Measurements from ENCODE around the gene KIRREL3. TPM values are rescaled to one million over a fixed set of nuclear protein-coding genes. Genes with fewer than 3 reads are reported as not detected.

The KIRREL3 gene
- total RNA-seq, 1 donor from 2014 or later: 0.26 TPM

DNA sequence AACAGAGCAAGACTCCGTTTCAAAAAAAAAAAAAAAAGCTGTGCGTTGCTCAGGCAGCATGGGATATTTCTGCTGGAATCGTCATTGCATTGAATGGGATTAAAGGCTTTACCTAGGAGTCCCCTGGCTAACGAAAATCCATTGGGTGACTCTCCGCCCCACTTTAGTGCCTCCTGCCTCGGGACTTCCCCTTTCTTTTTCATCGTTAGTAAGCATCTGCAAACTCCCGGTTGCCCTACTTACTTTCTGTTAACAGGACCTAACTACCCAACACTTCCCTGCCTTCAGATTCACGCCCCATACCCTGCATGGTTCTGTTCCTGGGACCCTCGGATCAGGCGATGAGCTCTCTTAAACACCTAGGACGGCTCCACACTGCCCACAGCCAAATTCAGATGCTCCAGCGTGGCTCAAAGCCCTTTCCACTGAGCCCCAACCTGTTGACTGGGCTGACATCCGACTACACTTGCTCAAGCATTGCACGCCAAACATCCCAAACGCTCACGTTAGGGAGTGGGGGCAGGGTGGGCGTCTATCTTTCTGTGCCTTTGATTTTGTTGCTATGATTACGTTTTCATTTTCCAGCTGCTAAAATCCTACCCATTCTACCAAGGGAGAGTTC, 501.3 kb downstream of the KIRREL3 start:
- peaks cover 89% of the 10 kb centered on the region for H3K27me3 Mint-ChIP-seq
- H3K27ac Mint-ChIP-seq: no peak overlapping the region
- DNase-seq (ENCODE audit: low spot score, unreplicated experiment): no peak
- no peaks in the 10 kb centered on the region for H3K36me3 Mint-ChIP-seq (ENCODE audit: insufficient read depth)
- H3K4me3 Mint-ChIP-seq (ENCODE audit: low read depth): no peak overlapping the region
- peaks cover 2% of the 10 kb centered on the region for H3K9me3 Mint-ChIP-seq (ENCODE audit: low read depth)
- TF ChIP-seq, protein P1, sequence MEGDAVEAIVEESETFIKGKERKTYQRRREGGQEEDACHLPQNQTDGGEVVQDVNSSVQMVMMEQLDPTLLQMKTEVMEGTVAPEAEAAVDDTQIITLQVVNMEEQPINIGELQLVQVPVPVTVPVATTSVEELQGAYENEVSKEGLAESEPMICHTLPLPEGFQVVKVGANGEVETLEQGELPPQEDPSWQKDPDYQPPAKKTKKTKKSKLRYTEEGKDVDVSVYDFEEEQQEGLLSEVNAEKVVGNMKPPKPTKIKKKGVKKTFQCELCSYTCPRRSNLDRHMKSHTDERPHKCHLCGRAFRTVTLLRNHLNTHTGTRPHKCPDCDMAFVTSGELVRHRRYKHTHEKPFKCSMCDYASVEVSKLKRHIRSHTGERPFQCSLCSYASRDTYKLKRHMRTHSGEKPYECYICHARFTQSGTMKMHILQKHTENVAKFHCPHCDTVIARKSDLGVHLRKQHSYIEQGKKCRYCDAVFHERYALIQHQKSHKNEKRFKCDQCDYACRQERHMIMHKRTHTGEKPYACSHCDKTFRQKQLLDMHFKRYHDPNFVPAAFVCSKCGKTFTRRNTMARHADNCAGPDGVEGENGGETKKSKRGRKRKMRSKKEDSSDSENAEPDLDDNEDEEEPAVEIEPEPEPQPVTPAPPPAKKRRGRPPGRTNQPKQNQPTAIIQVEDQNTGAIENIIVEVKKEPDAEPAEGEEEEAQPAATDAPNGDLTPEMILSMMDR (IDR thresholded peaks at IDR 0.05; ENCODE audit: unreplicated experiment): no peak
- H3K4me1 Mint-ChIP-seq (ENCODE audit: low read depth): peaks cover 2% of the 10 kb centered on the region

- Mint-ChIP-seq H3K27me3 (peaks cover 80% of the 10 kb centered on the region), H3K36me3 (ENCODE audit: insufficient read depth) (no peaks in the 10 kb centered on the region), H3K9me3 (ENCODE audit: low read depth) (no peaks in the 10 kb centered on the region), H3K4me1 (ENCODE audit: low read depth) (peaks cover 2% of the 10 kb centered on the region), H3K4me3 (ENCODE audit: low read depth) (no peak overlapping the region), H3K27ac (no peak overlapping the region)
- DNase-seq (ENCODE audit: low spot score, unreplicated experiment): no peak
- TF ChIP-seq, protein P1 (IDR thresholded peaks at IDR 0.05; ENCODE audit: unreplicated experiment): no peak
Measured at GRCh38 chr11:126498281-126498680, 502.3 kb downstream of the KIRREL3 start.

DNA sequence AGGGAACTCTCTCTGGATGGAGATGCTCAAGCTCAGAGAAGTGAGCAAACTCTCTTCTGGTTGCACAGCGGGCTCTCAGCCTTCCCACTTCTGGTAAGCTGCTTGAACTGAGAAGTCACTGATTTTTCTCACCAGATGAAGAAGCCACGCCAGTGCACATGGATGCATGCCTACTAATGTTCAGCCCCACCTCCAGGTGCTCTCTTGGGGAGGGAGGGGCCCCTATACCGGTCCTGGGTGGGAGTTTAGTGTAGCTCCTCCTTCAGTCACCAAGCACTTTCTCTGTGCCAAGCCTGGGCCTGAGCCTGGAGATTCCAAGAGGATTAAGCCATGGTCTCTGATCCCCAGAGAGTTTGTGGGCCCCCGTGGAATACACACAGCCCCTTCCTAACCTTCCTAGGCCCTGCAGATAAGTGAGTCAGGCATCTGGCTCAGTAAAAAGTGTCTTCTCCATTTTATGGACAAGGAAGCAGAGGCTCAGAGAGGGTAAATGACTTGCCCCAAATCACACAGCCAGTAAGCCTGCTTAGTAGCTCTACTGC, 502.9 kb downstream of the KIRREL3 start:
- Mint-ChIP-seq H3K4me1 (ENCODE audit: low read depth) (no peaks in the 10 kb centered on the region), H3K27ac (no peak overlapping the region), H3K36me3 (ENCODE audit: insufficient read depth) (no peaks in the 10 kb centered on the region), H3K27me3 (peaks cover 76% of the 10 kb centered on the region), H3K9me3 (ENCODE audit: low read depth) (no peaks in the 10 kb centered on the region), H3K4me3 (ENCODE audit: low read depth) (no peak overlapping the region)
- TF ChIP-seq, protein P1 (IDR thresholded peaks at IDR 0.05; ENCODE audit: unreplicated experiment): no peak
- no peak for DNase-seq (ENCODE audit: low spot score, unreplicated experiment)

DNA sequence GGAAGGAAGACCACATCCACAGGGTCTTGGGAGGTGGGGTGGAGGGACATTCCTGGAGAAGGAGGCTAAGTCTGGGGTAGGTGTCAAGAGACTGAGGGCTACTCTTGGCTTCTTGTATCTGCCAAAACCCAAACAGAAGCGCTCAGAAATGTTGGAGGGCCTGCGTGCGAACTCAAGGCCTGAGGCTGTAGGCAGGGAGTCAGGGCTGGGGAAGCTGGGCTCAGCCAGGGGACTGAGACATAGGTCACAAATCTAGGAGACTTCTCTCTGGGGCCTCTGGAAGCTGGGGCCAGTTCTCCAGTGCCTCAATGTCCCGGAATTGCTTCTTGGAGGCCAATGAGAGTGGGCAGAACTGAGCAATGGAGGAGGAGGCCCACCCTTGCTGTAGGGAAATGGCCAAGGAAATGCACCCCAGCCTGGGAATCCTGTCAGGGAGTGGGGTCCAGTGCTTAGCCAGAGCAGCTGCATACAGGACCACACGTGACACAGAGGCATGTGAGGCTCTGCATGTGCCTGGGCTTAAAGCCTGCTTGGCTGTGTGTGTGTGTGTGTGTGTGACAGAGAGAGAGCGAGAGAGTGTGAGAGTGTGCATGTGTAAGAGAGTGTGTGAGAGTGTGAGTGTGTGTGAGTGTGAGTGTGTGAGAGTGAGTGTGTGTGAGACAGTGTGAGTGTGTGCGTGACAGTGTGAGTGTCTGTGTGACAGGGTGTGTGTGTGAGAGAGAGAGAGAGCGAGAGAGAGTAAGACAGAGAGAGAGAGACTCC, 503.8 kb downstream of the KIRREL3 start:
- DNase-seq (ENCODE audit: low spot score, unreplicated experiment): no peak
- no peaks in the 10 kb centered on the region for H3K9me3 Mint-ChIP-seq (ENCODE audit: low read depth)
- H3K4me1 Mint-ChIP-seq (ENCODE audit: low read depth): no peaks in the 10 kb centered on the region
- H3K4me3 Mint-ChIP-seq (ENCODE audit: low read depth): no peak overlapping the region
- TF ChIP-seq, protein P1 (IDR thresholded peaks at IDR 0.05; ENCODE audit: unreplicated experiment): no peak
- no peak overlapping the region for H3K27ac Mint-ChIP-seq
- H3K27me3 Mint-ChIP-seq: peaks cover 69% of the 10 kb centered on the region
- H3K36me3 Mint-ChIP-seq (ENCODE audit: insufficient read depth): no peaks in the 10 kb centered on the region

DNA sequence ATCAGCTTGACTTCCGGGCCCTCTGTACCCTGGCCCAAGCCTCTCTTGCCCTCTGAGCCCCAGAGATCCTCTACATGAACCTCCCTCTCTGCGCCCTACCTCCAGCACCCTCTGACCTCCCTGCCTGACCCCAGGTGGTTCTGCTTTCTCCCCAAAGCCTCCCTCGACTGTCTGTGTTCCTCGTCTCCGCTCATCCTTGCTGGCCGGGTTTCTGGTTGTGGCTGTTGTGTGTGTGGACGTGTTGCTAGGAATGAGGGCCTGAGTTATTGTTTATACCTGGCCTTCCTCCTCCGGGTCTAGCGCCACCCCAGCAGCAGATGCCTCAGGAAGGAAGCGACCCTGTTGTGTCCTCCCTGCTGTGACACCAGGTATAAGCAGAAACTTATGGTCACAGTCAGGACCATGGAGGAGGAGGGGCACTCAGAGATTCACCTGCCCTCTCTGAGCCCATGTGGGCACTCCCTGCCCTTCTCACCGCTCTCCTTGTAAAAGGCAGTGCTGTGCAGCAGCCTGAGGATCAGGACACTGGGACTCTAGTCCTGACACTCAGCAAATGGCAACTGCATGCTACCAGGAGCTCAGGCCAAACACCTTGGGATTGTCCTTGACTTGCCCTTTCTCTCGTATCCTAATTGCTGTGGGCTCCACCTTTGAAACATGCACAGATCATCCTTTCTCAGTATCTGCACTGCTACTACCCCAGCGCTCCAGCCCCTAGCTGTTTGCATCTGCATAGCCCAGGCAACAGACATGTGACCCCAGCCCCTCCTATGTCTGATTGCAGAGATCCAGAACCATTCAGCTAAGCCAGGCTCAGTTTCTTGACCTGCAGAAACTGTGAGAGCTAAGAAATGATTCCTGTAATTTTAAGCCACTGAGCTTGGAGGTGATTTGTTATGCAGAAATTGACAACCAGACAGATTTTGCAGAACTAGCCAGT, 505.0 kb downstream of the KIRREL3 start:
- TF ChIP-seq, protein P1 (IDR thresholded peaks at IDR 0.05; ENCODE audit: unreplicated experiment): no peak
- Mint-ChIP-seq H3K27me3 (peaks cover 65% of the 10 kb centered on the region), H3K27ac (no peak overlapping the region), H3K4me3 (ENCODE audit: low read depth) (no peak overlapping the region), H3K9me3 (ENCODE audit: low read depth) (no peaks in the 10 kb centered on the region), H3K4me1 (ENCODE audit: low read depth) (peaks cover 2% of the 10 kb centered on the region), H3K36me3 (ENCODE audit: insufficient read depth) (no peaks in the 10 kb centered on the region)
- DNase-seq (ENCODE audit: low spot score, unreplicated experiment): no peak

All from progenitor cell of endocrine pancreas (in vitro differentiated cells).